Trophoblast cell (in vitro differentiated cells and primary cell): ENCODE data around the gene FADS6.
A peak's percentile ranks its signal among the peaks of the same experiment; 100 is the strongest.

ENCODE experiments used
- DNase-seq, 2 donors: peaks; one replicate each; pipeline ENCODE4 v3.0.0-alpha.2; 2016
- H2AFZ ChIP-seq: 2 replicates; pipeline ENCODE4 v1.6.1; 2013; ENCODE audit warnings: low read length, moderate library complexity, mild to moderate bottlenecking; ENCODE audit not compliant: insufficient read depth, poor library complexity
- H2AK5ac ChIP-seq: 2 replicates; pipeline ENCODE4 v1.6.1; 2013; ENCODE audit warnings: mild to moderate bottlenecking, low read length
- H2BK120ac ChIP-seq: 2 replicates; pipeline ENCODE4 v1.6.1; 2013; ENCODE audit warnings: low read length, mild to moderate bottlenecking, moderate library complexity; ENCODE audit not compliant: insufficient read depth, poor library complexity
- H2BK12ac ChIP-seq: 2 replicates; pipeline ENCODE4 v1.6.1; 2013; ENCODE audit warnings: mild to moderate bottlenecking, low read length, moderate library complexity
- H2BK5ac ChIP-seq: 2 replicates; pipeline ENCODE4 v1.6.1; 2013; ENCODE audit warnings: low read length, low read depth, moderate library complexity, mild to moderate bottlenecking; ENCODE audit not compliant: poor library complexity
- H3K14ac ChIP-seq: 2 replicates; pipeline ENCODE4 v1.6.1; 2013; ENCODE audit warnings: mild to moderate bottlenecking, low read length
- H3K18ac ChIP-seq: 2 replicates; pipeline ENCODE4 v1.6.1; 2013; ENCODE audit warnings: mild to moderate bottlenecking, low read length
- H3K23ac ChIP-seq: 2 replicates; pipeline ENCODE4 v1.6.1; 2013; ENCODE audit warnings: low read length
- H3K27ac ChIP-seq: 2 replicates; pipeline ENCODE4 v1.5.1; 2013; ENCODE audit warnings: low read depth, mild to moderate bottlenecking, inconsistent platforms, low read length, moderate library complexity
- H3K27me3 ChIP-seq: 2 replicates; pipeline ENCODE4 v1.6.1; 2013; ENCODE audit warnings: inconsistent platforms, mild to moderate bottlenecking, low read length, moderate library complexity; ENCODE audit not compliant: insufficient read depth
- H3K36me3 ChIP-seq, 2 experiments: 1 replicate in 1 of 2; 2 replicates in 1 of 2; pipeline ENCODE4 v1.6.1; 2013; ENCODE audit warnings: low read length in 2 of 2, mild to moderate bottlenecking in 2 of 2, moderate library complexity in 1 of 2; ENCODE audit not compliant: insufficient read depth in 2 of 2, control insufficient read depth in 1 of 2
- H3K4ac ChIP-seq: 2 replicates; pipeline ENCODE4 v1.6.1; 2013; ENCODE audit warnings: low read depth, mild to moderate bottlenecking, low read length, moderate library complexity
- H3K4me1 ChIP-seq, 2 experiments: 1 replicate in 1 of 2; 2 replicates in 1 of 2; pipeline ENCODE4 v1.6.1; 2013; ENCODE audit warnings: low read length in 2 of 2, mild to moderate bottlenecking in 2 of 2, moderate library complexity in 1 of 2; ENCODE audit not compliant: insufficient read depth in 2 of 2, control insufficient read depth in 1 of 2
- H3K4me2 ChIP-seq: 2 replicates; pipeline ENCODE4 v1.6.1; 2013; ENCODE audit warnings: inconsistent platforms, mild to moderate bottlenecking, low read length, moderate library complexity
- H3K4me3 ChIP-seq: 2 replicates; pipeline ENCODE4 v1.5.1; 2013; ENCODE audit warnings: mild to moderate bottlenecking, low read depth, low read length, inconsistent platforms
- H3K79me1 ChIP-seq: one replicate; pipeline ENCODE4 v1.6.1; 2013; ENCODE audit warnings: low read length
- H3K79me2 ChIP-seq: 2 replicates; pipeline ENCODE4 v1.6.1; 2013; ENCODE audit warnings: low read length, mild to moderate bottlenecking; ENCODE audit not compliant: control insufficient read depth, insufficient read depth, poor library complexity
- H3K9ac ChIP-seq: 2 replicates; pipeline ENCODE4 v1.6.1; 2013; ENCODE audit warnings: mild to moderate bottlenecking, low read length
- H3K9me3 ChIP-seq: 2 replicates; pipeline ENCODE4 v1.6.1; 2013; ENCODE audit warnings: low read depth, mild to moderate bottlenecking, control low read depth, inconsistent platforms, low read length; ENCODE audit not compliant: insufficient read depth
- H4K12ac ChIP-seq: 2 replicates; pipeline ENCODE4 v1.6.1; 2013; ENCODE audit warnings: low read depth, mild to moderate bottlenecking, low read length, moderate library complexity
- H4K8ac ChIP-seq: 2 replicates; pipeline ENCODE4 v1.6.1; 2013; ENCODE audit warnings: low read depth, mild to moderate bottlenecking, low read length, moderate library complexity
- H4K91ac ChIP-seq: one replicate; pipeline ENCODE4 v1.6.1; 2013; ENCODE audit warnings: low read depth, mild to moderate bottlenecking, low read length, moderate library complexity
- WGBS: extraction: QIAGEN DNeasy Blood & Tissue Kit; methylation state at CpG from one replicate; pipeline ENCODE4 v1.1.7; 2013; ENCODE audit warnings: missing lambda C conversion rate; ENCODE audit not compliant: insufficient read length, insufficient coverage; ENCODE audit errors: extremely low coverage; 5-methylcytosine and 5-hydroxymethylcytosine counted together

The FADS6 gene

GRCh38 chr17:74875977-74876593, 17.3 kb downstream of the FADS6 start:
- Histone ChIP-seq H2BK5ac (no peak overlapping the region), H3K36me3 (no peaks in the 10 kb centered on the region), H3K27me3 (no peaks in the 10 kb centered on the region), H4K91ac (no peak overlapping the region), H4K8ac (no peak overlapping the region), H4K12ac (no peak overlapping the region), H3K27ac (no peak overlapping the region), H3K4me1 (peaks cover 3 to 11% of the 10 kb centered on the region in 2 experiments), H3K4ac (no peak overlapping the region), H2BK120ac (no peak overlapping the region), H3K14ac (no peak overlapping the region), H3K9me3 (no peaks in the 10 kb centered on the region), H3K4me3 (no peak overlapping the region), H3K79me2 (peaks cover 5% of the 10 kb centered on the region), H2AK5ac (no peak overlapping the region), H3K23ac (no peak overlapping the region), H3K9ac (no peak overlapping the region), H3K79me1 (peaks cover 8% of the 10 kb centered on the region), H3K4me2 (no peak overlapping the region), H2AFZ (no peak overlapping the region), H2BK12ac (no peak overlapping the region), H3K18ac (no peak overlapping the region)
- no CpG with 5 or more reads among the region's 6 CpGs for WGBS
- DNase-seq: no peak

DNA sequence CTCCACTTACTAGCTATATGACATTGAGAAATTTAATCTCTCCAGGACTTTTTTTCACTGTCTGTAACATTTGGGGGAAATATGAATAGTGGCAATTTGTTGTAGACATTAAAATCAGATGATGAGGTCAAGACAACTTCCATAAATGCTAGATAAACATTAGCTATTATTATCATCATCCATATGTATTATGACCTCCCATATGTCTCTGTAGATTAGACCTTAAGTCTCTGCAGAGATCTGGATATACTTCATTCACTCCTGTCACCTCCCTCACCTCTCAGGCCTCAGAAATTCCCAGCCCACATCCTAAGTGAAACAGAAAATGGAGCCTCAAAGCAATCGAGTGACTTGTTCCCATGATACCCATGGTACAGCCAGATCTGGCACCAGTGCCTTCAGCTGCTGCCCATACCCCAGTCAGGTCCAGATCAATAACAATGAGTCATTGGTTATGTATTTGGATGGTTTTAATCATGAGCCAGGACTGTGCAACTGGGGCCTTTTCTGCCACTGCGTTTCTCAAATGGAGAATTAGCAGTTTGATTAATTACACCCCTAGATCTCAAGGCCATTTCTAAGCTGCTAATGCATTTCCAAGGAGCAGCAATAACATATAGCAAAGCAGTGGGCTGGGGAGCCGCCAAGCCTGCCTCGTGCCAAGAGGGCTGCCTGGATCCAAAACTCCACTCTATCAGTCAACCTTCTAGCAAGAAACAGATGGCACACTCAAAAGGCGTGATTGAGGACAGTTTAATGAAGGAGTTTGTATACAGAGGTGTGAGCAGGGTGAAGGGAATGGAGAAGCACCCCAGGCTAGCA, 18.1 kb downstream of the FADS6 start:
- Histone ChIP-seq H3K18ac (no peak overlapping the region), H3K9ac (no peak overlapping the region), H3K79me2 (peaks cover 5% of the 10 kb centered on the region), H3K4me2 (no peak overlapping the region), H3K14ac (no peak overlapping the region), H2AFZ (no peak overlapping the region), H2BK12ac (no peak overlapping the region), H3K4me1 (peaks cover 3 to 11% of the 10 kb centered on the region in 2 experiments), H3K79me1 (peaks cover 8% of the 10 kb centered on the region), H2BK5ac (no peak overlapping the region), H4K8ac (no peak overlapping the region), H3K27me3 (no peaks in the 10 kb centered on the region), H2BK120ac (no peak overlapping the region), H3K23ac (no peak overlapping the region), H3K36me3 (no peaks in the 10 kb centered on the region), H2AK5ac (no peak overlapping the region), H3K27ac (no peak overlapping the region), H3K4ac (no peak overlapping the region), H3K9me3 (no peaks in the 10 kb centered on the region), H4K91ac (no peak overlapping the region), H4K12ac (no peak overlapping the region), H3K4me3 (no peak overlapping the region)
- no peak for DNase-seq
- no CpG with 5 or more reads among the region's 5 CpGs for WGBS

DNA sequence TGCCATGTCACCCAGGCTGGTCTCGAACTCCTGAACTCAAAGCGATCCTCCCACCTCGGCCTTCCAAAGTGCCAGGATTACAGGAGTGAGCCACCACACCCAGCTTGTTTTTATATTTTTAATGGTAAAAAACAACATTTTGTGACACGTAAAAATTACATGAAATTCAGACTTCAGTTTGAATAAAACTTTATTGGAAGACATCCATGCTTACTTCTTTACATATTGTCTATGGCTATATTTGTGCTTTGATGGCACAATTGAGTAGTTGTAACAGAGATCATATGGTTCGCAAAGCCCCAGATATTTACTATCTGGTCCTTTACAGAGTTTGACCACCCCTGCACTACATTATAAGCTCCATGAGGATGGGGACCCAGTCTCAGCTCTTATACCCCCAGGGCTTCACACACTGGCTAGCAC, 18.8 kb downstream of the FADS6 start:
- no peak overlapping the region for H4K91ac ChIP-seq
- H3K18ac ChIP-seq: no peak overlapping the region
- peaks cover 8% of the 10 kb centered on the region for H3K79me1 ChIP-seq
- no peak overlapping the region for H3K9ac ChIP-seq
- H3K23ac ChIP-seq: no peak overlapping the region
- no peak overlapping the region for H2AK5ac ChIP-seq
- peaks cover 3% of the 10 kb centered on the region for H3K9me3 ChIP-seq
- peak overlapping the region; percentile 27 for H4K8ac ChIP-seq
- H3K79me2 ChIP-seq: peaks cover 5% of the 10 kb centered on the region
- peaks cover 3 to 11% of the 10 kb centered on the region in 2 experiments for H3K4me1 ChIP-seq
- H2BK120ac ChIP-seq: no peak overlapping the region
- no peak overlapping the region for H2AFZ ChIP-seq
- no peaks in the 10 kb centered on the region for H3K36me3 ChIP-seq
- no peak overlapping the region for H3K27ac ChIP-seq
- H3K4me3 ChIP-seq: no peak overlapping the region
- no peak for DNase-seq
- no peak overlapping the region for H2BK12ac ChIP-seq
- no peak overlapping the region for H2BK5ac ChIP-seq
- WGBS: no CpG with 5 or more reads among the region's 5 CpGs
- H3K4ac ChIP-seq: no peak overlapping the region
- H3K4me2 ChIP-seq: no peak overlapping the region
- H4K12ac ChIP-seq: peak overlapping the region; percentile 20
- no peaks in the 10 kb centered on the region for H3K27me3 ChIP-seq
- H3K14ac ChIP-seq: no peak overlapping the region

GRCh38 chr17:74873874-74874614, 19.4 kb downstream of the FADS6 start:
- H3K4me3 ChIP-seq: no peak overlapping the region
- peaks cover 5% of the 10 kb centered on the region for H3K79me2 ChIP-seq
- H2AFZ ChIP-seq: no peak overlapping the region
- H2BK12ac ChIP-seq: no peak overlapping the region
- no peak for DNase-seq
- peak overlapping the region; percentile 61 for H4K8ac ChIP-seq
- peak overlapping the region; percentile 20 for H4K12ac ChIP-seq
- no peak overlapping the region for H2BK5ac ChIP-seq
- no peak overlapping the region for H3K18ac ChIP-seq
- no peak overlapping the region for H3K4ac ChIP-seq
- no peak overlapping the region for H2AK5ac ChIP-seq
- peak overlapping the region; percentile 82 for H3K4me2 ChIP-seq
- H4K91ac ChIP-seq: no peak overlapping the region
- no peak overlapping the region for H3K9ac ChIP-seq
- peaks cover 3% of the 10 kb centered on the region for H3K9me3 ChIP-seq
- no peak overlapping the region for H3K27ac ChIP-seq
- no CpG with 5 or more reads among the region's 6 CpGs for WGBS
- H3K27me3 ChIP-seq: no peaks in the 10 kb centered on the region
- peaks cover 8% of the 10 kb centered on the region for H3K79me1 ChIP-seq
- H2BK120ac ChIP-seq: no peak overlapping the region
- H3K23ac ChIP-seq: no peak overlapping the region
- H3K36me3 ChIP-seq: no peaks in the 10 kb centered on the region
- H3K14ac ChIP-seq: no peak overlapping the region
- H3K4me1 ChIP-seq: peaks cover 3 to 11% of the 10 kb centered on the region in 2 experiments
